Kidney glomerular epithelial cell (primary cell): Measurements from ENCODE around the gene TMCC1.
"Not testable (repeated sequence)": the region's sequence is repeated elsewhere in the genome, so short reads cannot be mapped to it uniquely, and the experiment has no call there.

Experiments used
- DNase-seq: peaks from one replicate; lab custom pipeline; 2025; lab: John Stamatoyannopoulos, UW

Gene TMCC1

GRCh38 chr3:129836381-129837064 is 57.0 kb downstream of the TMCC1 start:
- DNase-seq = no peak

- no peak for DNase-seq
These were observed 58.3 kb downstream of the TMCC1 start for GRCh38 chr3:129835198-129835597.

GRCh38 chr3:129834580-129834979 is 58.9 kb downstream of the TMCC1 start:
- DNase-seq = no peak

- DNase-seq = not testable (repeated sequence)
These were observed 61.6 kb downstream of the TMCC1 start for GRCh38 chr3:129831942-129832341.

GRCh38 chr3:129831503-129831902 is 62.0 kb downstream of the TMCC1 start:
- DNase-seq = no peak

GRCh38 chr3:129829640-129830039 is 63.9 kb downstream of the TMCC1 start:
- peak; percentile 87 for DNase-seq

- DNase-seq = no peak
These were observed 65.7 kb downstream of the TMCC1 start for GRCh38 chr3:129827765-129828164.

GRCh38 chr3:129824926-129825541 is 68.5 kb downstream of the TMCC1 start:
- DNase-seq = peak; percentile 1

- DNase-seq = no peak
These were observed 70.8 kb downstream of the TMCC1 start for GRCh38 chr3:129822679-129823078.

- no peak for DNase-seq
These were observed 71.3 kb downstream of the TMCC1 start for GRCh38 chr3:129822241-129822640.

- DNase-seq = no peak
These were observed 72.9 kb downstream of the TMCC1 start for GRCh38 chr3:129820587-129820986.

- no peak for DNase-seq
These were observed 80.9 kb downstream of the TMCC1 start for GRCh38 chr3:129812589-129812988.

- DNase-seq = no peak
These were observed 84.2 kb downstream of the TMCC1 start for GRCh38 chr3:129809297-129809696.

GRCh38 chr3:129796146-129796545 is 97.4 kb downstream of the TMCC1 start:
- no peak for DNase-seq

GRCh38 chr3:129795186-129796010 is 98.1 kb downstream of the TMCC1 start:
- DNase-seq = peak; percentile 74

- peak; percentile 75 for DNase-seq
These were observed 99.0 kb downstream of the TMCC1 start for GRCh38 chr3:129794311-129795185.

GRCh38 chr3:129793942-129794310 is 99.6 kb downstream of the TMCC1 start:
- DNase-seq = no peak

- no peak for DNase-seq
These were observed 100.2 kb downstream of the TMCC1 start for GRCh38 chr3:129793319-129793718.

GRCh38 chr3:129783470-129783869 is 110.0 kb downstream of the TMCC1 start:
- DNase-seq = no peak

GRCh38 chr3:129778871-129779270 is 114.6 kb downstream of the TMCC1 start:
- no peak for DNase-seq

GRCh38 chr3:129777806-129778205 is 115.7 kb downstream of the TMCC1 start:
- DNase-seq = no peak

- DNase-seq = no peak
These were observed 117.6 kb downstream of the TMCC1 start for GRCh38 chr3:129775870-129776269.
